Cerebellar cortex (tissue), 1 donor: Measurements from ENCODE around the gene FBL.
"Not testable (repeated sequence)": the region's sequence is repeated elsewhere in the genome, so short reads cannot be mapped to it uniquely, and the experiment has no call there.

Experiments
- DNase-seq: peaks from one replicate; pipeline ENCODE4 v3.0.0-alpha.2; 2015; ENCODE audit warnings: low spot score

The FBL gene

GRCh38 chr19:39876486-39876885 is 30.3 kb upstream of the FBL start:
- not testable (repeated sequence) for DNase-seq

GRCh38 chr19:39875401-39875864 is 29.3 kb upstream of the FBL start:
- DNase-seq = not testable (repeated sequence)

- no peak for DNase-seq
Measured at GRCh38 chr19:39874404-39874803, 28.2 kb upstream of the FBL start.

- DNase-seq = no peak
Measured at GRCh38 chr19:39873385-39873784, 27.2 kb upstream of the FBL start.

- DNase-seq = no peak
Measured at GRCh38 chr19:39871886-39872866, 26.0 kb upstream of the FBL start.

GRCh38 chr19:39871362-39871761 is 25.2 kb upstream of the FBL start:
- DNase-seq = no peak

- no peak for DNase-seq
Measured at GRCh38 chr19:39870171-39870971, 24.2 kb upstream of the FBL start.

GRCh38 chr19:39867952-39868351 is 21.8 kb upstream of the FBL start:
- no peak for DNase-seq

- no peak for DNase-seq
Measured at GRCh38 chr19:39867133-39867532, 21.0 kb upstream of the FBL start.

- no peak for DNase-seq
Measured at GRCh38 chr19:39865953-39866352, 19.8 kb upstream of the FBL start.

GRCh38 chr19:39865186-39865585 is 19.0 kb upstream of the FBL start:
- DNase-seq = no peak

- no peak for DNase-seq
Measured at GRCh38 chr19:39864118-39864517, 17.9 kb upstream of the FBL start.

- no peak for DNase-seq
Measured at GRCh38 chr19:39858541-39858940, 12.4 kb upstream of the FBL start.

GRCh38 chr19:39852882-39853281 is 6.7 kb upstream of the FBL start:
- no peak for DNase-seq

GRCh38 chr19:39850892-39851291 is 4.7 kb upstream of the FBL start:
- no peak for DNase-seq

GRCh38 chr19:39848392-39848791 is 2.2 kb upstream of the FBL start:
- DNase-seq = no peak

- no peak for DNase-seq
Measured at GRCh38 chr19:39847525-39847924, 1.3 kb upstream of the FBL start.

GRCh38 chr19:39846678-39847486 is 703 bp upstream of the FBL start:
- peak; percentile 8 for DNase-seq

GRCh38 chr19:39845584-39845932 is 621 bp downstream of the FBL start:
- DNase-seq = no peak

GRCh38 chr19:39845172-39845571 is 1.0 kb downstream of the FBL start:
- DNase-seq = no peak

GRCh38 chr19:39843919-39844793 is 2.0 kb downstream of the FBL start:
- DNase-seq = peak; percentile 53
